ENCODE results near the gene PURB. TPM values are rescaled to one million over a fixed set of nuclear protein-coding genes. Genes with fewer than 3 reads are reported as not detected.
A peak's percentile ranks its signal among the peaks of the same experiment; 100 is the strongest.
"Not testable (repeated sequence)": the region's sequence is repeated elsewhere in the genome, so short reads cannot be mapped to it uniquely, and the experiment has no call there.

The PURB gene
- 10 to 100 TPM; 28.1 to 39.3 (median 31.3) TPM for total RNA-seq

DNA sequence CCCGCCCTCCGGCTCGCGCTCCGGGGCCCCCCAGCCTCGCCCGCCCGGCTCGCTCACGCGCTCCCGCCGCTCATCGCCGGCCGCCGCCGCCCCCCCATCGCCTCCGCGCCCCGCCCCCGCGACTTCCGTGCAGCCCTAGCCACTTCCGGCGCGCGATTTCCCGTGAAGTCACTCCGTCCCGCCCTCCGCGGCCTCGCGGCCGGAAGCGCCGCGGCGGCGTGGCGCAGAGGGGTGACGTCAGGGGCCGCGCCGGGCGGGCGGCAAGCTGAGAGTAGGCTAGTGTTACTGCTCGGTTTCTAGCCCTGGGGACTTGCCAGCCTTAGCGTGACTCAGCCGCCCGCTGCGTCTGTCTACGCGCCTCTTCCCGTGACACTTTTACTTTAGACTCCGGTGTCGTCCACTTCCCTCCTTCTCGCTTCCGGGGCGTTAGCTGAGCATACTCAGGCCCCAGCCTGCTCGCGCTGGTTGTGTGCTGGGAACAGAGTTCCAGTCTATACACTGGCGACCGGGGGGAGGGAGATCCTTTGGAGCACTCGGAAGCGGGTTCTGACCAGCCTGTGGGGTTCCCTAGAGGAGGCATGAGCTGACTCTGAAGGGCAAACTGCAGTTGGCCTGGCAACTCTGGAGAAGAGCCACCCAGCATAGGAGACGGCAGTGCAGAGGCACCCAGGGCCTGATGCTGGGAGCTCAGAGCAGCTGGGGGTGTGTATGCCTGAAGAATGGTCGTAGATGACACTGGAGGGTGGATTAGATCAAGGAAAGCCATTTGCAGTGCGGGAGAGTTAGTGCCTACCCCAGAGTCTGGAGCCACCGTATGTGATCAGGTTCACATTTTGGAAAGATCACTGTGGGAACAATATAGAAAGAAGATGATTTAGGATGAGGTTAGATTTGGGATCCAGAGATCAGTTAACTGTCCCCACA is at the start of gene PURB:
Gene PURB (minus strand): TSS at position 137 of the 924 bp plus-strand sequence. CDS start 182 bp downstream, outside the sequence.
- peak; percentile 97 for DNase-seq (ENCODE audit: low spot score in 2 of 2)
- Histone ChIP-seq H3K27me3 (no peaks in the 10 kb centered on the region), H3K4me1 (peaks cover 49% of the 10 kb centered on the region), H3K9me3 (no peaks in the 10 kb centered on the region), H3K4me3 (peak within 1 kb of the TSS; percentile 87), H3K36me3 (no peaks in the 10 kb centered on the region), H3K27ac (peak within 1 kb of the TSS; percentile 98)
- peak in 1 of 2 donors; percentile 93 for TF ChIP-seq POLR2A (IDR thresholded peaks at IDR 0.05)
- TF ChIP-seq POLR2AphosphoS5 (IDR thresholded peaks at IDR 0.05) = peak; percentile 80 to 92 (median 91)
- TF ChIP-seq EP300 (IDR thresholded peaks at IDR 0.05) = no peak
- no peak for TF ChIP-seq CTCF (IDR thresholded peaks at IDR 0.05)
- 2% methylated on average over 45 of the region's 72 CpGs for WGBS

DNA sequence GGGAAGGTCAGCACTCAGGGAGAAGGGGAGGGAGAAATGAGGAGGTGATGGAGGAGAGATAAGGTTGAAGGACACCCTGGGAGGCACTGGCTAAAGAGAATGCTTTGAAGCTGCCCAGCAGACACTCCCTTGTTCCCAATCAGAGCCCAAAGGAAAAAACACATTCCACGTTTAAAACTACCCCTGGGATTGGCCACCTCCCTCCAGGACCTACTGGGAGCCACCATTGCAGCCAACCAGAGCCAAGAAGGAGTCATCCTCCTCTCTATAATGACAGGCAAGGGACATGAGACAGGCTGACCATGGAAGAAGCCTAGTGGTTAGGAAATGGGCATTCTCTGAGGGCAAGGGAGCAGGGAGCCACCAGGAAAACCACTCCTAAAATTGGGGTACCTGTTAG is 49.7 kb upstream of the PURB start:
- WGBS = 21% methylated on average over 1 of the region's 1 CpG
- H3K27ac ChIP-seq = no peak overlapping the region
- no peak for DNase-seq (ENCODE audit: low spot score in 2 of 2)
- TF ChIP-seq CTCF (IDR thresholded peaks at IDR 0.05) (no peak), POLR2A (IDR thresholded peaks at IDR 0.05) (no peak), POLR2AphosphoS5 (IDR thresholded peaks at IDR 0.05) (no peak), EP300 (IDR thresholded peaks at IDR 0.05) (no peak)
- no peaks in the 10 kb centered on the region for H3K9me3 ChIP-seq
- no peaks in the 10 kb centered on the region for H3K4me1 ChIP-seq
- H3K27me3 ChIP-seq = peaks cover 4% of the 10 kb centered on the region
- no peak overlapping the region for H3K4me3 ChIP-seq
- H3K36me3 ChIP-seq = no peaks in the 10 kb centered on the region

DNA sequence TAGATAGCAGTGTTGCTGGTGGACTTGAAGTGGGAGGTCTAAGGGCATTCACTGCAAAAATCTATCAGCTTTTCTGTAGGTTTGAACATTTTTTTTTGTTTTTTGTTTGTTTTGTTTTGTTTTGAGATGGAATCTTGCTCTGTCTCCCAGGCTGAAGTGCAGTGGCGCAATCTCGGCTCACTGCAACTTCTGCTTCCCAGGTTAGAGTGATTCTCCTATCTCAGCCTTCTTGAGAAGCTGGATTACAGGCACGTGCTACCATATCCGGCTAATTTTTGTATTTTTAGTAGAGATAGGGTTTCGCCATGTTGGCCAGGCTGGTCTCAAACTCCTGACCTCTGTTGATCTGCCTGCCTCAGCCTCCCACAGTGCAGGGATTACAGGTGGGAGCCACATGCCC is 49.2 kb upstream of the PURB start:
- H3K4me3 ChIP-seq; DNase-seq (ENCODE audit: low spot score in 2 of 2); H3K27me3 ChIP-seq; H3K27ac ChIP-seq; H3K9me3 ChIP-seq; H3K4me1 ChIP-seq; H3K36me3 ChIP-seq: not testable (repeated sequence)
- WGBS = 88% methylated on average over 5 of the region's 5 CpGs

DNA sequence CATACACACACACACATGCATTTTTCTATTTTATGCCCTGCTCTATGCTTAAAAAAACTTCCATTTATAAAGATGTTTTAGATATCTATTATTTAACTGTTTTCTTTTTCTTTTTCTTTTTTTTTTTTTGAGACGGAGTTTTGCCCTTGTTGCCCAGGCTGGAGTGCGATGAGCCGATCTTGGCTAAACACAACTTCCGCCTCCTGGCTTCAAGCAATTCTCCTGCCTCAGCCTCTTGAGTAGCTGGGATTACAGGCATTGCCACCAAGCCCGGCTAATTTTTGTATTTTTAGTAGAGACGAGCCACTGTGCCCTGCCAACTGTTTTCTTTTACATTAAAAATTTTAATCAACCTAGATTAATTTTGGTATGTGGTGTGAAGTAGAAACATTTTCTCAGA is 45.6 kb upstream of the PURB start:
- WGBS = 93% methylated on average over 6 of the region's 6 CpGs
- no peak for TF ChIP-seq POLR2A (IDR thresholded peaks at IDR 0.05)
- no peak for TF ChIP-seq EP300 (IDR thresholded peaks at IDR 0.05)
- TF ChIP-seq CTCF (IDR thresholded peaks at IDR 0.05) = no peak
- no peak for TF ChIP-seq POLR2AphosphoS5 (IDR thresholded peaks at IDR 0.05)
- no peak overlapping the region for H3K4me3 ChIP-seq
- no peaks in the 10 kb centered on the region for H3K9me3 ChIP-seq
- DNase-seq (ENCODE audit: low spot score in 2 of 2) = peak in 1 of 2 donors; percentile 6
- H3K36me3 ChIP-seq = no peaks in the 10 kb centered on the region
- H3K27ac ChIP-seq = no peak overlapping the region
- no peaks in the 10 kb centered on the region for H3K4me1 ChIP-seq
- H3K27me3 ChIP-seq = no peaks in the 10 kb centered on the region

GRCh38 chr7:44922351-44922694 is 37.0 kb upstream of the PURB start:
- H3K4me3 ChIP-seq = no peak overlapping the region
- 64% methylated on average over 8 of the region's 8 CpGs for WGBS
- DNase-seq (ENCODE audit: low spot score in 2 of 2) = no peak

More at GRCh38 chr7:44922351-44922694, 37.0 kb upstream of the PURB start:
- TF ChIP-seq CTCF (IDR thresholded peaks at IDR 0.05) = no peak
- no peak for TF ChIP-seq POLR2A (IDR thresholded peaks at IDR 0.05)
- no peaks in the 10 kb centered on the region for H3K27me3 ChIP-seq
- no peak overlapping the region for H3K27ac ChIP-seq
- H3K4me1 ChIP-seq = peaks cover 6% of the 10 kb centered on the region
- H3K9me3 ChIP-seq = no peaks in the 10 kb centered on the region
- no peaks in the 10 kb centered on the region for H3K36me3 ChIP-seq
